Stimulated activated CD4-positive, alpha-beta T cell treated with anti-CD3 and anti-CD28 coated beads, Interleukin-2, amount 100 ng/mL, for 48 hours (primary cell): Measurements from ENCODE around the gene COL21A1.
"Not testable (repeated sequence)": the region's sequence is repeated elsewhere in the genome, so short reads cannot be mapped to it uniquely, and the experiment has no call there.

Source experiments
- DNase-seq, 2 donors: peaks; one replicate each; pipeline ENCODE4 v3.0.0-alpha.2; 2020

The COL21A1 gene

DNA sequence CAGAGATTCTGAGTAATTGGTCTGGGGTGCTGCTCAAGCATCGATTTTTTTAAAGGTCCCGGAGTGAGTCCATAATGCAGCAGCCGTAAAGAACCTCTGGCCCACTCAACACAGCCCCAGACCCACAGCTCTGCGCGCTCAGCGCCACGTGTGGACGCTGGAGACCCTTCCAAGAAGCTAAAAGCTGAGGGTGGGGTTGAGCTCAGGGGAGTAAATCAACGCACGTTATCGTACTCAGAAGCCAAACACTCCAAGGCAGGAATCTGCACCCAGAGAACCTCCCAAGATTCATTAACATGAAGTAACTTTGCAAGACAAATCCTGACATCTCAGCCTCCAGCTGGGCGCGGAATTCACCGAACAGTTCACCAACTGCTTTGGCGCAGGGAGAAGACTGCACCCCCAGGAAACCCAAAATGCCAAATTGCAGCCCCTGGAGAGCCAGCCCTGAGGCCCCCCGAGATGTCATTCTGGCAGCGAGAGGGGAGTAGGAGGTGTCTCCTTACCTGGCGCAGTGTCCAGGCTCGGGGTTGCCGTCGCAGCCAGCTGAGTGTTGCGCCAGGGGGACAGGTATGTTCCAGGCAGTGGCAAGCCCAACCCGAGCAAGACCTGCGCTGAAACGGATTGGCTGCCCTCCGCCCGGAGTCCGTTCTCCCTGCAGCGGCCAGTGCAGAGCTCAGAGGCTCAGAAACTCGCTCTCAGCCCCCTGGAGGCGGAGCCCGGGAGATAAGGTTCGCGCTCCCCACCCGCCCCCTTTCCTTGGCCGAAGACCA is at the start of gene COL21A1:
Gene COL21A1, minus strand, starts transcription at position 700 of the 773 bp plus-strand sequence. CDS start 64,962 bp downstream, outside the sequence.
- DNase-seq, result no peak

DNA sequence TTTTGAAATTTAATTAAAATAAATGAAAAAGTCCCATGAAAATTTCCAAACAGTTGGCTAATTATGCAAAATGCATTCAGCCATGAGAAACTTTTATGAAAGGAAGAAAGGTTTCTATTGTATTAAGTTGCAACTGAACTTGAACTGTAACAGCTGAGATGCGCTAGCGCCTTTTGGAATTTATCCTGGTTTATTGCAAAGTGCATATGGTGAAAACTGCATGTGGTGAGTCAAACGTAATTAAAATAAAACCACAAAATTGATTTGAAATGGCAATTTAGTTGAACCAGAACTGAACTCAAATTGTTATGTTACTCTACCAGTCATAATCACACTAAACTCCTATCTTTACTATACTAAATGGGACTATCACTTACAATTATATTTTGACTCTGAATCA is 46.4 kb upstream of the COL21A1 start:
- no peak for DNase-seq

DNA sequence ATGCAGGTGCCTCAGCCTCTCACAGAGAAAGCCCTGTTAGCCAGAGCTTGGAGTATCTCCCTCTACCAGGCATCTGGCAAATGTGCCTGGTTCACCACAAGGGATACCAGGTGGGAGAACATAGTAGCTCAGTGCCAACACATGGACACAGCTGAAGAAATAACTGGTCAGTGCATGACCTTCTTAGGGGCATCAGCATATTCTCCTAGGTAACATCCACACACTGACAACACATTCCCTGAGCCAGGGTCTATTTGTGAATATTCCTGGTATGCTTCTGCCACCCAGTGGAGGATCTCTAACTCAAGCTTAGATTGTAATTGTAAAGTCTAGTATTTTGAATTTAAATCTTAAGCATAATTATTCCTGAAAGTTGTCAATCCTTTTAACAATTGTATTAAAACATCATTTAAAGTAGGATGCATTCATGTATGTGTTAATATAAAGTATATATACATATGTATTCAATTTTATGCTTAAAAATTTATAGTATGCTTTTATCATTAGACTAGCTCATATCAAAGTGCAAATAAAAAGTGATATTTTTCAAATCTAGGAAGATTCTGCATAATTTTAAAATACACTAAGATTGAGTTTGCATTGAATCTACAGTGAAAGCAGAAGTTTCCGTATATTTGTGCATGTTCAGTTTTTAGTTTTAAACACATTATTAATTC is 45.3 kb upstream of the COL21A1 start:
- no peak for DNase-seq

DNA sequence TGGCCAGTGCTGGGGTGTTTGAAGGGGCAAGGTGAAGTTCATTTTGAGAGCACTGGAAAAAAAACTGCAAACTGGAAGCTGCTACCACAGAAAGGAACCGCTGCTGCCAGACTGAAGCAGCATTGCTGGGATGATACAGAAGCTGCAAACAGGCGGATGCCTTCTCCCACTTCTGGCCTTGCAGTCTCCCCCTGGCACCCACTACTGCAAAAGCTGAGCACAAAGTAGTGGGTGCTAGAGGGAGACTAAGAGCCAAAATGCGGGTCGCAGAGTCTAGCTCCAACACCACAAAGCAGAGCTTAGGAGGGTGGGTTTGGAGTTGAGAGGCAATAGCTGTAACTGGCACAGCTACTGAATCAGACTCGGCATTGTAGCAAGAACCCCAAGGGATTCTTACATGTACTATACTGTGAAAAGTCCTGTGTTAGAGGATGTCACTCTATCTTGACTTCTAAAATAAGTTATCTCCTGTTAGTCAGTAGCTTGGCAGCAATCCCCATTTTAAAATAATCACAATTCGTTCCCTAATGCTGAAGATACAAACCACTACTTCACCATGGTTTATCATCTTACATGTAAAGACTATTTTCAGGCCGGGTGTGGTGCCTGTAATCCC is 44.0 kb upstream of the COL21A1 start:
- no peak for DNase-seq

DNA sequence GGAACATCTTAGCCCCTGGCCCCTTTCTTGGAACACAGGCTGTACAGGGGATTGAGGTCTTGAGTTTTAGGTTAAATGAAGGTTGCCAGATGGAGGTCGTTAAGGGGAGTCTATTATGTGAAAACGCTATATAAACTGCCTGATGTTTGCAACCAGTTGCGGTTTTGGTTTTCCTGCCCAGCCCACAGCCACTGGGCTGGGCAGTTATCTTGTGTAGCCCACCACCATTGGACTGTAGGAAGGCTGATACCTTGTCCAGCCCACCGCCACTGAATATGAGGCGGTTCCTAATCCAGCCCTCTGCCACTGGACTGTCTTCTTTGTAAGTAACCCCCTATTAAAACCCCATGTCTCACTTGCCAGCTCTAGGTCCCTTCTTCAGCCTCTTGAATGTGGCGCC is 42.3 kb upstream of the COL21A1 start:
- no peak for DNase-seq

DNA sequence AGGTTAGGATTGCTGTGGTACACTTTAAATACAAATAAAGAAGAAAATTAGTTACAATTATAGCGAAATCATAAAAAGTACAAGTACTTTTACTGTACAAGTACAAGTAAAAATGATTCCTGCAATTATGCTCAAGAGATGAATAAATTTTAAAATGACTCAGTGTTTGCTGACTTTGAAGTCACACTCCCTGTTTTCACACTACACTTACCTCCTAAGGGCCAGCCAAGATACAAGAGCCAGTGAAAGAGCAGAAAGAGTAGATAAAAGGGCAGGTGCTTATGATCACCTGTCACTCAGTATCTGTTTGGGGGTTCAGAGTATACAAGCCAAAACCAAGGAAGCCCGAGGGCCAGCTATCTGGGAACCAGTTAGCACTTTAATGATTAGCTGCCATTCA is 41.0 kb upstream of the COL21A1 start:
- DNase-seq, result no peak

DNA sequence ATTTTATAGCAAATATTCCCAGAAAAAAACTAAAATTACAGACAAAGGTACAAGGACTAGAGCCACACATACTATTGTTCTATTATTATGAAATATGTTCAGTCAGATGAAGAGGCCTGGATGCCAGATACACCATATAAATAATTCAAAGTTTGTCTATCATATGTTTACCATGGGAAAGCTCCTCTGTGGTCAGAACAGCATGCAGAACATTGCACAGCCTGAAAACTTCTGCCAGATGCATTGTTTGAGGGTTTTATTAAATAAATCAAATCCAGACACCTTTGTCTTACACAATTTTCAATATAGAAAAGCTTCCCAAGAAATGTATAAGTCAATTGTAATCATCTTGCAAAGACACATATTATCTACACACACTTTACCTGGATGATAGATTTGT is 35.0 kb upstream of the COL21A1 start:
- no peak for DNase-seq

DNA sequence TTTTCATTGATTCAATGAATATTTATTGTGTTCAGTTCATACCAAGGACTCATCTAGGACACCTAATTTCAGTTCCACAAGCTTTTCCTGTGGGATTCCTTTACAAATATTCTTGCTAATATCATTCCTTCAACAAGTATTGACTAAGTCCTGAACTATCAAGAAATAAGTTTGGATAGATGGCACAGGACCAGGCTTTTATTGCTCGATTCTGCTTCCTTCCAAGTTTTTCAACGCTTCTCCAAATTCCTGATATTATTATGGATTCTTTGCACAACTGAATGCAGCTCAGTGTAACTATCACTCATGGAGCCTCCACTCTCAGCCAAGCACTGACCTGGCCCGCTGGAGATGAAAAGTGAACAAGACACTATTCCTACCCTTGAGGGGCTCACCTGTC is 32.7 kb upstream of the COL21A1 start:
- no peak for DNase-seq

DNA sequence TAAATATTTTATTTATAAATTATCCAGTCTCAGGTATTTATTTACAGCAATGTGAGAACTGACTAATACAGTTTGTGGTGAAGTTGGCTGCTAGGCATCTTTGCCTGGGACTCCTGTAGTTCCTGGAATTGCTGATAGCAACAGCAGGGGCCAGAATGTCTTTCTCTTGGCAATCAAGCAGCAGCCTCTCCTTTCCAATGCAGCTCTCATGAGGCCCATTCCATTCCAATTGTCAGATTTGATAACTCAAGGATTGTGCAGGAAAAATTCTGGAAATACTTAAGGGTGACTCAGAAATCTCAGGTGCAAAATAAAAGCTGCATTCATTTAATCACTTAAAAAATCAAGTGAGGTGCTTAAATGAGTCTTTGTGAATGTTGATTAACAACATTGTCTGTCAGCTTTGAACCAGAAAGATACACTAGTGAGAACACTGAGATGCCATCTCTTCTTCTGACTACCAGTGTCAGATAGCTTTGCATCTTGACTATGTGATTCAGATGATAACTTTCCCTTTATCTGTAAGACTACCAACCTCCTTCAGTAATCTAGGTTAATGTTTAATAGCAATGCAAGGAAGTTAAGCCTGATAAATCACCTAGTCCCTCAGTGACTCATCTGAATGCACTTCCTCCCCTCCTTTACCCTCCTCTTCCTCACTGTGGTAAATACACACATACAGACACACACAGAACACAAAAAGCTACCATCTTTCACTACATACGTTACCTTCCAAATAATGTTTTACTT is 32.1 kb upstream of the COL21A1 start:
- DNase-seq, result no peak

DNA sequence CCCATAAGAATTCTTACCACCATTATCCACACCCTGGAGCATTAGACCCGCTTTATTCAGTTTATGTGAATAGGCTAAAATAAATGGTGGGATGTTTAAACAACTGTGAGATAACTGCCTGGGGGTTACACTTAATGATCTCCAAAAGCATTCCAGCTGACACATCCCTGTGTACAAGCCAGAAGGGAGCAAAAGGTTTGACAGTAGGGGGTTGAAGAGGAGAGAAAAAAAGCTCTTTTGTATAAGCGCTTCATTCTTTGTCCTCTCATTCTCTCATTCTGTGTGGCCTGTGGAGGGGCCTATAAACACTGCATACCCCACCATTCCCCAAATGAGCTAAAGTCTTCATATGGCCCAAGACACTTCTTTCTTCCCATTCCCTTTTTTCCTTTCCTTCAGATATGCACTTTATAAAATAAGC is 30.8 kb upstream of the COL21A1 start:
- no peak for DNase-seq

DNA sequence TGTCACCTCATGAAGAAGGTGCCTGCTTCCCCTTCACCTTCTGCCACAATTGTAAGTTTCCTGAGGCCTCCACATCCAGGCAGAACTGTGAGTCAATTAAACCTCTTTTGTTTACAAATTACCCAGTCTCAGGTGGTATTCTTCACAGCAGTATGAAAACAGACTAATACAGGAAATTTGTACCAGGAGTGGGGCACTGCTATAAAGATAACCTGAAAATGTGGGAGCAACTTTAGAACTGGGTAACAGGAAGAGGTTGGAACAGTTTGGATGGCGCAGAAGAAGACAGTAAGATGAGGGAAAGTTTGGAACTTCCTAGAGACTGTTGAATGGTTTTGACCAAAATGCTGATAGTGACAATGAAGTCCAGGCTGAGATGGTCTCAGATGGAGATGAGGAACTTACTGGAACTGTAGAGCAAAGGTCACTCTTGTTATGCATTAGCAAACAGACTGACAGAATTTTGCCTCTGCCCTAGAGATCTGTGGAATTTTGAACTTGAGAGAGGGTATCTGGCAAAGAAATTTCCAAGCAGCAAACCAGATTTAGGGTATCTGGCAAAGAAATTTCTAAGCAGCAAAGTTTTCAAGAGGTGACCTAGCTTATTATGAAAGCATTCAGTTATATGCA is 23.5 kb upstream of the COL21A1 start:
- DNase-seq, result no peak

DNA sequence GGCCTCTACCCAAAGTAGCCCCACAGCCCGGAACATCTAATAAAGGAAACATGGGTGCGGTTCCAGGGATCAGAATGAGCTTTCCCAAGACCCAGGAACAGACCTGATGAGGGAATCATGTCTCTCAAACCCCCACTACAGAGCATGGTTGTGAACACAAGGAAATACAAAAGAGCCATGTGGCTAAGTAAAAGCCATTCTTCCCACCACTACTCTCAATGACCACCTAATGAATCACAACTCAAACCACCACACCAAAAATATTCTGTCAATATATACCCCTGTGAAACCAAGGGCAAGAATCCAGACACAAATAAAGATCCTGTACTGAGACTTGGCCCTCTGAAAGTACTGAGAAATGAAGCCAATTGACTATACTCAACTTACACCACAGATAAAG is 20.9 kb upstream of the COL21A1 start:
- no peak for DNase-seq

DNA sequence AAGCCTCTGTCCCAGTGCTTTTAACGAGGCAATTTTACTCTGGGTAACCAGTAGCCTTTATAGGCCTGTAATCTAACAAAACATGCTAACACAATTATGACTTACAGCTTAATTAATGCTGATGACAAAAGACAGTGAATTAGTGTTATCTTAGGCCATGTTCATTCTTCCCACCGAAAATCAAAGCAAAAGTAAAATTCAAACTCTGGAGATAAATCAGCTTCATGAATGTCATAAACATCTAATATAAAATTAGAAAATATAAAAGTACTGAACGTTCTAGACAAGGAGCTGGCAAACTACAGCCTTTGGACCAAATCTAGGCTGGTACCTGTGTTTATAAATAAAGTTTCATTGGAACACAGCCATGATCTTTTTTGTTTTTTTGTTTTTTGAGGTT is 18.6 kb upstream of the COL21A1 start:
- DNase-seq, result no peak

DNA sequence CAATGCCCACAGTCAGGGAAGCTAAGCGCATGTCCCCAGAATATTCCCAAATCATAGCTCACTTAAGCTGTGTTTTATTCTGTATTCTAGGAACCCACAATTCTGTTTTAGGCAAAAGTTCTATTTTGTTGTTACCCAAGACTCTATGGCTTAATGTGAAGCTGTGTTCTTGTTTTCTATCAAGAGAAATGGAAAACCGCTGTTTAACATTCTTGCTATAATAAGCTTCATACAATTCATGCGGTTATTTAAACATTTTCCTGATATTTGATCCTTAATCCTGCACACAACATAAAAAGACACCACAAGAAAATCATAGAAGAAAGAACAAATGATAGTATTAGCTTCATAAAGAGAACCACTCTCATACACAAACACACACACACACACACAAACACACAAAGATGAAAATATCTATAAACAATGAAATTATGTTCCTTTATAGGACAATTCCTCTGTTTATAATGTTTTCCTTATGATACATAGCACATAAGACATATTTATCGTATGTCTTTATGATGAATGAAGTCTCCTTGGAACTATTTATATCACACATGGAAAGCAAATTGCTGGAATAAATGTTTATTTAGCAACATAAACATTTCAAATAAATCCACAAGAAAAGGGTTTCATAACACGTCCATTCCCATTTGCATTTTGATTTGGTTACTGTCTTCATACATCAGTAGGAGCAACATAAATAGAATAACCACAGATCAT is 16.4 kb upstream of the COL21A1 start:
- no peak for DNase-seq

DNA sequence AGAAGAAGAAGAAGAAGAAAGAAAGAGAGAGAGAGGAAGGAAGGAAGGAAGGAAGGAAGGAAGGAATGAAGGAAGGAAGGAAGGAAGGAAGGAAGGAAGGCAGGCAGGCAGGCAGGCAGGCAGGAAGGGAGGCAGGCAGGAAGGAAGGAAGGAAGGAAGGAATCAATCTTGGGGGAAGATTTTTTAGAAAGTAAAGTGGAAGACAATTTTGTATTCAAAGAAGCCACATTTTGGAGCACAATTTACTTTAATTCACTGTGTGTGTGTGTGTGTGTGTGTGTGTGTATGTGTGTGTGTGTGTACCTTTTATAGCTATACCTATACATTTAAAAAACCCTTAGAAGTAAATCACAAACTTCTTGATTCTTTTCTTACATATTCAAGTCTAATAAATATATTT is 13.2 kb upstream of the COL21A1 start:
- not testable (repeated sequence) for DNase-seq

DNA sequence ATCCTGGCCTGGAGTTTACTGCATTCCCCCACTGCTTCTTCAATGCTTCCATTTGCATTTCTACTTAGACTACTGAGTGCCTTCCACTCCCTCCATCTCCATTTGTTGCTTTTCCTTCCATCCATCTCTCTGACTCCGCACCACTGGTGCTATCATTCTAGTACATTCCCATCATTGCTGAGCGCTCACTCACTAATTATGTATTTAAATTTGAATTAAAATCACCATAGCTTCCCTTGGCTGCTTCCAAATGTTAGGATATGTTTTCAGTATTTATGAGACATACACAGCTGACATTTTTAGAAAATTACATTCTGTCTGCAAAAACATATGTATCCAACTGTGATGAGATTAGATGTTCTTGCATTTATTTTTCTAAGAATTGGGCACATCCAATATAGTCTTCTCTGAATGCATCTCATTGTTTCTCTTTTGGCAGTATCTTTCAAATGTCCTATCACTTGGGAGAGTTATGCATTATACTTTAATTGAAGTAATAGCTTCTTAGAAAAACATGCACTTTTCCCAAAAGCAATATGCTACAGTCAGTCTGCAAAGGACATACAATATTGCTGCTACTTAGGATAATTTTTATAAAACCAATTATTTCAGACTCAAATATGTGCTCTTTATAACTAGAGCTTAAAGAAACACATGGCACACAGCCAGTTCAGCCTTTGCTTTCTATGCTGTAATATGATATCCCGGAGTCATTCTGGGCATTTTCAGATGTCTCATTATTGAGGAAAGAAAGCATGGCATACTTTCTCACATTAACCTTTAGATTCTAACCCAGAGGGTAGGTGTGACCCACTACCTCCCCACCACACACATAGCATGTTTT is 12.1 kb upstream of the COL21A1 start:
- no peak for DNase-seq

DNA sequence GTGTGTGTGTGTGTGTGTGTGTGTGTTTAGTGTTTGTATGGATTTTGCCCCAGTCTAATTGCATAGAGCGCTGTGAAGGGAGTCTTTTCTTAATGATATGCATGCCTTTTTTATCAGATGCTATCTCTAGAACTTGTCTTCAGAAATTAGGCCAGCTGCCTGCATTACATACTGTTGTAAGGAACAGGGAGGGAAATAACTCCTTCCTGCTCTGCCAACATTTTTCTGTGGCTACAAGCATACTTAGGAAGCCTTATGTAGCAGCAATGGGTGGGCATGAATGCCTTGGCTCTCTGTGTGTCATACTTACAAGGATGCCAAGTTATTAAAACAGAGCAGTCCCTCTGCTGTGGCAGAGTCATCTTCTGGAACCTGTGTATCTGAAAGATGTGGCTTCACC is 8.0 kb upstream of the COL21A1 start:
- DNase-seq, result no peak

DNA sequence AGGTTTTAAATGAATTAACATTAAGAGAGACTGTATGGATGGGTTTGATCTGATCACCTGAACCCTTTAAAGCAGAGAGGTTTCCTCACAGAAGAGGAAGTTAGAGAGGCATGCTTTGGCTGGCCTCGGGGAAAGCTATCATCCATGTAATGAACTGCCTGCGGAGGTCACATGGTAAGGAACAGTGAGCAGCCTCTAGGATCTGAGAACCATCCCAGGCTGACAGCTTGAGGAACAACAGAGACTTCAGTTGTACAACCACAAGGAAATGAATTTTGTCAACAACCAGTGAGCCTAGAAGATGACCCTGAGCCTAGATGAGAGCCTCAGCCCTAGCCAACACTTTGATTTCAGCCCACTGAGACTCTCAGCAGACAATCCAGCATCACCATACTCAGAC is 2.9 kb upstream of the COL21A1 start:
- no peak for DNase-seq

DNA sequence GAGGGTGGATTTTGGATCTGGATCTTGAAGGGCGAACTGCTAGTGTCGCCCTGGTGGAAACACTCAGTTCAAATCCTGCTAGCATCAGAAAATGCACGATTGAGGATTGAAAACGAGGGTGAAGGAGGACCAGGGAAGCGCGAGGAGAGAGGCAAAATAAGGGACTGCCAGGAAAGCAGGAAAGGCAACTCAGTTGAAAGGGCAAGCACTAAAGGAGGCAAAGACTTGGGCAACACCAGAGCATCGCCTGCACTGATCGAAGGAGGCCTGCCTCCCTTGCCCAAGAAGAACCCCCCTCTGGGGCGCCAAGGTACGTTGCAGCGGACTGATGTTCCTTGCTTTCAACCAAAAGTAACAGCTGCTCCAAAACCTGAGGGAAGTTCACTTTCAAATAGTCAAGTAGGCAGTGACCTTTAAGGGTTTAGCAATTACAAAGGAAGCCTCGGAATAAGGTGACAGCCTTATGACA is 308 bp upstream of the COL21A1 start:
- no peak for DNase-seq

DNA sequence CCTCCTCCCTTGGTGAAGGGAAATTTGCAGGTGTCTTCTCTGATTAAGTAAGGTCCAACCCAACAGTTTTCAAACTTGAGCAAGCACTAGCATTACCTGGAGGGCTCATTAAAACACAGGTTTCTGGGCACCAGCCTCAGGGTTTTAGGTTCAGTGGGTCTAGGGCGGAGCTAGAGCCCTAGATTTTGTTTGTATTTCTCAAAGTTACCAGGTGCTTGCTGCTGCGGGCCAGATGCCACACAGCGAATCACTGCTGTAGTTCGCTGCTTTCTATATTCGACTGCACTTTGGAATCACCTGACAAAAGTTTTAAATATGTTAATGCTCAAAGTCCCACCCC is 869 bp downstream of the COL21A1 start:
- no peak for DNase-seq

DNA sequence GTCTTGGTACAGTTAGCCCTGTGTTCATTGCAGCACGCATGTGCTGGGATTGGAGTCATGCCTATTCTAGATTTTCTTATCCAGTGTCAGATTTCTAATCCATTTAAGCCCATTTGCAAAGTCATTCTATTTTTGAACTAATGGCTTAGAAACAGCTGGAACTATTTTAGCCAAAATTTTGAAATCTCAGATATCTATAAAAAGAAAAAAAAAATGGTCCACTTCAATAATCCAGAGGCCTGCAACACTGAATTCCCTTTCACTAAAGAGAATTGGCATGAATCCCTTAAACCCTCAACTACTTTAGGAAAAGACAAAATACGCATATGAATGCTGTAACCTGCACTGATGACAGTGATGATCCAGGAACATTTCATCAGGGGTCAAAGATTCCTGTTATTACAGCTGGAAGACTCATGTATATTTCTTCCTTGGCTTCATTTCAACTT is 1.5 kb downstream of the COL21A1 start:
- no peak for DNase-seq
